Activated CD4-positive, alpha-beta T cell treated with anti-CD3 and anti-CD28 coated beads, Interleukin-2, Interleukin-4, amounts not matched to agents 100 ng/mL and 50 ng/mL, durations not matched to agents 16 hours and 8 hours (primary cell): Measurements from ENCODE around the gene IRF6.
"Not testable (repeated sequence)": the region's sequence is repeated elsewhere in the genome, so short reads cannot be mapped to it uniquely, and the experiment has no call there.

ENCODE experiments used
- DNase-seq: peaks from one replicate; pipeline ENCODE4 v3.0.0-alpha.2; 2020; ENCODE audit warnings: low spot score

IRF6 gene

GRCh38 chr1:209823143-209824041 is 17.4 kb upstream of the IRF6 start:
- DNase-seq, result peak; percentile 56

- no peak for DNase-seq
Observed at GRCh38 chr1:209822706-209823105, 16.8 kb upstream of the IRF6 start.

GRCh38 chr1:209820986-209821385 is 15.0 kb upstream of the IRF6 start:
- no peak for DNase-seq

- DNase-seq, result no peak
Observed at GRCh38 chr1:209819058-209819457, 13.1 kb upstream of the IRF6 start.

- DNase-seq, result no peak
Observed at GRCh38 chr1:209817691-209818090, 11.7 kb upstream of the IRF6 start.

GRCh38 chr1:209816923-209817322 is 11.0 kb upstream of the IRF6 start:
- no peak for DNase-seq

- DNase-seq, result no peak
Observed at GRCh38 chr1:209815931-209816341, 10.0 kb upstream of the IRF6 start.

- DNase-seq, result no peak
Observed at GRCh38 chr1:209815490-209815889, 9.5 kb upstream of the IRF6 start.

- no peak for DNase-seq
Observed at GRCh38 chr1:209813902-209814301, 8.0 kb upstream of the IRF6 start.

- no peak for DNase-seq
Observed at GRCh38 chr1:209810783-209811182, 4.8 kb upstream of the IRF6 start.

GRCh38 chr1:209809611-209810010 is 3.7 kb upstream of the IRF6 start:
- no peak for DNase-seq

GRCh38 chr1:209808059-209808581 is 2.2 kb upstream of the IRF6 start:
- no peak for DNase-seq

- DNase-seq, result no peak
Observed at GRCh38 chr1:209807509-209807908, 1.6 kb upstream of the IRF6 start.

- DNase-seq, result no peak
Observed at GRCh38 chr1:209805341-209805781, 581 bp downstream of the IRF6 start.

GRCh38 chr1:209803568-209803967 is 2.4 kb downstream of the IRF6 start:
- no peak for DNase-seq

GRCh38 chr1:209802780-209803152 is 3.2 kb downstream of the IRF6 start:
- DNase-seq, result no peak

- no peak for DNase-seq
Observed at GRCh38 chr1:209802117-209802779, 3.7 kb downstream of the IRF6 start.

- no peak for DNase-seq
Observed at GRCh38 chr1:209800984-209801834, 4.7 kb downstream of the IRF6 start.

- no peak for DNase-seq
Observed at GRCh38 chr1:209797978-209798639, 7.8 kb downstream of the IRF6 start.

GRCh38 chr1:209793711-209794110 is 12.2 kb downstream of the IRF6 start:
- DNase-seq, result not testable (repeated sequence)

GRCh38 chr1:209791920-209792319 is 14.0 kb downstream of the IRF6 start:
- no peak for DNase-seq
